Left colon (tissue), 2 donors: Measurements from ENCODE around the gene DDAH1. TPM values are rescaled to one million over a fixed set of nuclear protein-coding genes. Genes with fewer than 3 reads are reported as not detected.
A peak's percentile ranks its signal among the peaks of the same experiment; 100 is the strongest.
"Not testable (repeated sequence)": the region's sequence is repeated elsewhere in the genome, so short reads cannot be mapped to it uniquely, and the experiment has no call there.

Experiments
- ATAC-seq: fragments of 200-7000 bp; cut with Tn5 transposase; one replicate; pipeline ENCODE4 v1.9.1; 2020; ENCODE audit warnings: mild to moderate bottlenecking, moderate library complexity
- DNase-seq, 2 donors: peaks; one replicate each; pipeline ENCODE4 v3.0.0-alpha.2; 2020
- intact Hi-C, 2 donors: fragments of 100-400 bp; cut with DNase I in 1 of 2; cut with micrococcal nuclease in 1 of 2; formaldehyde crosslinking; loops; one replicate each; pipeline versions ENCODE4 v1.11.2 to v1.14.0; 2022; cut with DNase I, micrococcal nuclease
- long read RNA-seq: library from polyadenylated mRNA; unstranded; transcript quantifications from one replicate; pipeline ENCODE4 v2.0.0, GENCODE V29; 2021
- total RNA-seq, 2 donors: library from RNA; stranded (reverse); fragmentation: NEBNext Ultra II Directional; extraction: Animal tissue kit (Norgen Biotek cat#: 25700); gene quantifications; one replicate each; pipeline ENCODE4 v1.2.1, GENCODE V29; 2021
- donor health status: DM: no; HTN: no; CAD: no.
- donor health status: DM: yes; HTN: yes; CAD: no.

Gene DDAH1
- 10 to 100 TPM; 88.5 to 93.0 TPM for total RNA-seq
- long read RNA-seq, partial matches to known transcripts: 1 of 28 reads
- long read RNA-seq, other reads (novel, unspliced or antisense): 24 of 28 reads

GRCh38 chr1:85465099-85465785, at the start of gene DDAH1:
Gene DDAH1 (minus strand): TSS chr1:85465159. CDS start chr1:85465045, 114 bp downstream.
- ATAC-seq (peak; percentile 70), DNase-seq (peak; percentile 63 to 78)
- intact Hi-C loops: loop anchor here in 1 of 2 donors (10.0 kb wide), 1 partner anchor 60 kb away; no protein-coding TSS in a partner anchor

GRCh38 chr1:85513998-85514397, 49.0 kb upstream of the DDAH1 start:
- intact Hi-C loops, DNase-seq, ATAC-seq: not testable (repeated sequence)

GRCh38 chr1:85504417-85504816, 39.5 kb upstream of the DDAH1 start:
- no peak for ATAC-seq
- DNase-seq: no peak
- intact Hi-C loops: loop anchor here in 1 of 2 donors (10.0 kb wide), 1 partner anchor 170 kb away; no protein-coding TSS in a partner anchor

- ATAC-seq (peak; percentile 92), DNase-seq (peak; percentile 38 to 57)
- intact Hi-C loops: loop anchor here in 1 of 2 donors (2.0 to 10.0 kb wide), 2 partner anchors 172 to 194 kb away; no protein-coding TSS in a partner anchor
These were observed 37.7 kb upstream of the DDAH1 start for GRCh38 chr1:85502625-85503083.

GRCh38 chr1:85502171-85502570, 37.2 kb upstream of the DDAH1 start:
- intact Hi-C loops: loop anchor here in 1 of 2 donors (2.0 to 10.0 kb wide), 2 partner anchors 173 to 193 kb away; no protein-coding TSS in a partner anchor
- peak; percentile 40 for ATAC-seq
- DNase-seq: no peak

GRCh38 chr1:85501355-85501898, 36.5 kb upstream of the DDAH1 start:
- peak; percentile 61 for ATAC-seq
- intact Hi-C loops: loop anchor here in 1 of 2 donors (10.0 kb wide), 1 partner anchor 173 kb away; no protein-coding TSS in a partner anchor
- no peak for DNase-seq

- DNase-seq (no peak), ATAC-seq (no peak)
- intact Hi-C loops: no loop called here
These were observed 32.1 kb upstream of the DDAH1 start for GRCh38 chr1:85496941-85497582.

- DNase-seq (peak in 1 of 2 donors; percentile 8), ATAC-seq (peak; percentile 26)
- intact Hi-C loops: no loop called here
These were observed 30.6 kb upstream of the DDAH1 start for GRCh38 chr1:85495556-85495955.

GRCh38 chr1:85494904-85495266, 29.9 kb upstream of the DDAH1 start:
- ATAC-seq (no peak), DNase-seq (no peak)
- intact Hi-C loops: no loop called here

- no peak for ATAC-seq
- intact Hi-C loops: no loop called here
- DNase-seq: no peak
These were observed 29.3 kb upstream of the DDAH1 start for GRCh38 chr1:85494074-85494903.

- no peak for ATAC-seq
- DNase-seq: no peak
- intact Hi-C loops: no loop called here
These were observed 25.5 kb upstream of the DDAH1 start for GRCh38 chr1:85490270-85490985.

GRCh38 chr1:85488126-85488525, 23.2 kb upstream of the DDAH1 start:
- no peak for DNase-seq
- intact Hi-C loops: no loop called here
- no peak for ATAC-seq

- ATAC-seq: no peak
- intact Hi-C loops: no loop called here
- DNase-seq: no peak
These were observed 20.6 kb upstream of the DDAH1 start for GRCh38 chr1:85485516-85485915.

- ATAC-seq (no peak), DNase-seq (no peak)
- intact Hi-C loops: no loop called here
These were observed 19.8 kb upstream of the DDAH1 start for GRCh38 chr1:85484716-85485115.

- ATAC-seq: no peak
- no peak for DNase-seq
- intact Hi-C loops: no loop called here
These were observed 19.3 kb upstream of the DDAH1 start for GRCh38 chr1:85484264-85484663.

GRCh38 chr1:85481688-85482087, 16.7 kb upstream of the DDAH1 start:
- intact Hi-C loops: no loop called here
- DNase-seq (no peak), ATAC-seq (no peak)

GRCh38 chr1:85480566-85480965, 15.6 kb upstream of the DDAH1 start:
- ATAC-seq (no peak), DNase-seq (no peak)
- intact Hi-C loops: no loop called here

- intact Hi-C loops: no loop called here
- no peak for DNase-seq
- ATAC-seq: no peak
These were observed 14.5 kb upstream of the DDAH1 start for GRCh38 chr1:85479491-85479890.
